Stimulated activated CD4-positive, alpha-beta T cell treated with anti-CD3 and anti-CD28 coated beads, Interleukin-1b, Interleukin-23, amount 100 ng/mL, for 4 hours (primary cell): ENCODE measurements around the gene KLHL30.

Source experiments
- DNase-seq, 2 donors: peaks; one replicate each; pipeline ENCODE4 v3.0.0-alpha.2; 2020; ENCODE audit warnings: low read depth in 2 of 2

Gene KLHL30

GRCh38 chr2:238130696-238131628 is 7.5 kb upstream of the KLHL30 start:
- DNase-seq = no peak

GRCh38 chr2:238131761-238132462 is 6.6 kb upstream of the KLHL30 start:
- DNase-seq = no peak

- no peak for DNase-seq
These were observed 5.7 kb upstream of the KLHL30 start for GRCh38 chr2:238132463-238133450.

- DNase-seq = no peak
These were observed 4.7 kb upstream of the KLHL30 start for GRCh38 chr2:238133499-238134392.

- no peak for DNase-seq
These were observed 4.1 kb upstream of the KLHL30 start for GRCh38 chr2:238134393-238134785.

GRCh38 chr2:238135601-238136150 is 2.8 kb upstream of the KLHL30 start:
- DNase-seq = no peak

GRCh38 chr2:238136820-238137537 is 1.5 kb upstream of the KLHL30 start:
- DNase-seq = no peak

GRCh38 chr2:238137885-238138284 is 583 bp upstream of the KLHL30 start:
- no peak for DNase-seq

- DNase-seq = peak; percentile 18 to 32
These were observed 950 bp downstream of the KLHL30 start for GRCh38 chr2:238139196-238140039.

- DNase-seq = no peak
These were observed 1.6 kb downstream of the KLHL30 start for GRCh38 chr2:238140040-238140439.

GRCh38 chr2:238140721-238141540 is 2.5 kb downstream of the KLHL30 start:
- DNase-seq = no peak

- DNase-seq = no peak
These were observed 3.3 kb downstream of the KLHL30 start for GRCh38 chr2:238141541-238142318.

- DNase-seq = no peak
These were observed 4.1 kb downstream of the KLHL30 start for GRCh38 chr2:238142382-238143205.

- DNase-seq = no peak
These were observed 4.9 kb downstream of the KLHL30 start for GRCh38 chr2:238143239-238143951.

- no peak for DNase-seq
These were observed 5.8 kb downstream of the KLHL30 start for GRCh38 chr2:238144262-238144661.

- no peak for DNase-seq
These were observed 6.6 kb downstream of the KLHL30 start for GRCh38 chr2:238145046-238145445.
